PC-9 (cell line): ENCODE results near the gene PGF.

ENCODE experiments used
- EZH2 ChIP-seq: fragments of 200-600 bp; sonication (generic); IDR thresholded peaks from 2 replicates; pipeline ENCODE4 v1.8.0; 2017; ENCODE audit warnings: antibody characterized with exemption, low read depth
- TF ChIP-seq, protein P1 (sequence below): fragments of 200-600 bp; sonication (generic); conservative IDR thresholded peaks from 2 replicates; pipeline ENCODE4 v1.6.1; 2017; ENCODE audit warnings: mixed run types, antibody characterized with exemption, mild to moderate bottlenecking, moderate library complexity

GRCh38 chr14:74945852-74946658, 9.3 kb downstream of the PGF start:
- TF ChIP-seq, protein P1, sequence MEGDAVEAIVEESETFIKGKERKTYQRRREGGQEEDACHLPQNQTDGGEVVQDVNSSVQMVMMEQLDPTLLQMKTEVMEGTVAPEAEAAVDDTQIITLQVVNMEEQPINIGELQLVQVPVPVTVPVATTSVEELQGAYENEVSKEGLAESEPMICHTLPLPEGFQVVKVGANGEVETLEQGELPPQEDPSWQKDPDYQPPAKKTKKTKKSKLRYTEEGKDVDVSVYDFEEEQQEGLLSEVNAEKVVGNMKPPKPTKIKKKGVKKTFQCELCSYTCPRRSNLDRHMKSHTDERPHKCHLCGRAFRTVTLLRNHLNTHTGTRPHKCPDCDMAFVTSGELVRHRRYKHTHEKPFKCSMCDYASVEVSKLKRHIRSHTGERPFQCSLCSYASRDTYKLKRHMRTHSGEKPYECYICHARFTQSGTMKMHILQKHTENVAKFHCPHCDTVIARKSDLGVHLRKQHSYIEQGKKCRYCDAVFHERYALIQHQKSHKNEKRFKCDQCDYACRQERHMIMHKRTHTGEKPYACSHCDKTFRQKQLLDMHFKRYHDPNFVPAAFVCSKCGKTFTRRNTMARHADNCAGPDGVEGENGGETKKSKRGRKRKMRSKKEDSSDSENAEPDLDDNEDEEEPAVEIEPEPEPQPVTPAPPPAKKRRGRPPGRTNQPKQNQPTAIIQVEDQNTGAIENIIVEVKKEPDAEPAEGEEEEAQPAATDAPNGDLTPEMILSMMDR: peak; percentile 99
- no peak for TF ChIP-seq EZH2
